ENCODE measurements around the gene EPN1. TPM values are rescaled to one million over a fixed set of nuclear protein-coding genes. Genes with fewer than 3 reads are reported as not detected.
A peak's percentile ranks its signal among the peaks of the same experiment; 100 is the strongest.

Gene EPN1
- total and polyA plus RNA-seq, 2 donors from 2014 or later, result 138 to 145 TPM

- peak overlapping the region; percentile 77 to 89 for H3K27ac ChIP-seq (ENCODE audit: low read depth in 2 of 2, low read length in 2 of 2)
- peak overlapping the region; percentile 49 to 79 (median 60) for H3K4me3 ChIP-seq (ENCODE audit: low read length in 3 of 3)
- H3K27me3 ChIP-seq (ENCODE audit: control insufficient read depth, insufficient read depth, low read length), result no peaks in the 10 kb centered on the region
- no peak for FAIRE-seq
- intact Hi-C loops (cut with DNase I), result no loop called here
- TF ChIP-seq CTCF (IDR thresholded peaks at IDR 0.05; ENCODE audit: borderline replicate concordance, extremely low read depth, insufficient read depth), result peak; percentile 52
- H3K9me3 ChIP-seq (ENCODE audit: control insufficient read depth in 2 of 3, insufficient read depth in 1 of 3, low read length in 3 of 3), result no peaks in the 10 kb centered on the region
- H3K9ac ChIP-seq (ENCODE audit: low read length in 3 of 3), result peak overlapping the region; percentile 17 to 55 (median 30)
- DNase-seq, result peak; percentile 75 to 93 (median 85)
- no peaks in the 10 kb centered on the region for H3K36me3 ChIP-seq (ENCODE audit: control insufficient read depth in 2 of 3, insufficient read depth in 3 of 3, low read length in 3 of 3)
- peaks cover 3 to 50% (median 11%) of the 10 kb centered on the region in 3 donors for H3K4me1 ChIP-seq (ENCODE audit: control insufficient read depth in 2 of 3, insufficient read depth in 2 of 3, low read depth in 1 of 3, low read length in 3 of 3)
These were observed 34.9 kb upstream of the EPN1 start for GRCh38 chr19:55640043-55640576.

- Histone ChIP-seq H3K9me3 (ENCODE audit: control insufficient read depth in 2 of 3, insufficient read depth in 1 of 3, low read length in 3 of 3) (no peaks in the 10 kb centered on the region), H3K4me1 (ENCODE audit: control insufficient read depth in 2 of 3, insufficient read depth in 2 of 3, low read depth in 1 of 3, low read length in 3 of 3) (peaks cover under 1 to 46% (median 8%) of the 10 kb centered on the region in 3 donors), H3K27me3 (ENCODE audit: control insufficient read depth, insufficient read depth, low read length) (no peaks in the 10 kb centered on the region), H3K4me3 (ENCODE audit: low read length in 3 of 3) (peak within 1 kb of the TSS; percentile 64 to 84 (median 79)), H3K27ac (ENCODE audit: low read depth in 2 of 2, low read length in 2 of 2) (peak within 1 kb of the TSS; percentile 77 to 89), H3K36me3 (ENCODE audit: control insufficient read depth in 2 of 3, insufficient read depth in 3 of 3, low read length in 3 of 3) (no peaks in the 10 kb centered on the region), H3K9ac (ENCODE audit: low read length in 3 of 3) (peak within 1 kb of the TSS; percentile 50 to 84 (median 69))
- intact Hi-C loops (cut with DNase I), result no loop called here
- no peak for TF ChIP-seq CTCF (IDR thresholded peaks at IDR 0.05; ENCODE audit: borderline replicate concordance, extremely low read depth, insufficient read depth)
- DNase-seq (peak; percentile 77 to 94 (median 88)), FAIRE-seq (no peak)
These were observed 34.2 kb upstream of the EPN1 start, which contains the start of gene ZNF580 for GRCh38 chr19:55640577-55641425. Gene ZNF580, plus strand, starts transcription at chr19:55641002. Its CDS starts 1,507 bp downstream, at chr19:55642509.

- intact Hi-C loops (cut with DNase I), result no loop called here
- TF ChIP-seq CTCF (IDR thresholded peaks at IDR 0.05; ENCODE audit: borderline replicate concordance, extremely low read depth, insufficient read depth), result no peak
- no peak for FAIRE-seq
- Histone ChIP-seq H3K4me3 (ENCODE audit: low read length in 3 of 3) (peak overlapping the region; percentile 64 to 84 (median 79)), H3K4me1 (ENCODE audit: control insufficient read depth in 2 of 3, insufficient read depth in 2 of 3, low read depth in 1 of 3, low read length in 3 of 3) (peaks cover 0 to 38% (median 4%) of the 10 kb centered on the region in 3 donors), H3K27me3 (ENCODE audit: control insufficient read depth, insufficient read depth, low read length) (no peaks in the 10 kb centered on the region), H3K9me3 (ENCODE audit: control insufficient read depth in 2 of 3, insufficient read depth in 1 of 3, low read length in 3 of 3) (no peaks in the 10 kb centered on the region), H3K36me3 (ENCODE audit: control insufficient read depth in 2 of 3, insufficient read depth in 3 of 3, low read length in 3 of 3) (no peaks in the 10 kb centered on the region), H3K9ac (ENCODE audit: low read length in 3 of 3) (peak overlapping the region; percentile 50 to 84 (median 69)), H3K27ac (ENCODE audit: low read depth in 2 of 2, low read length in 2 of 2) (peak overlapping the region; percentile 63 to 89)
- peak in 1 of 5 donors; percentile 38 for DNase-seq
These were observed 33.4 kb upstream of the EPN1 start for GRCh38 chr19:55641426-55642152.
